ENCODE data around the gene EFCAB13. TPM values are rescaled to one million over a fixed set of nuclear protein-coding genes. Genes with fewer than 3 reads are reported as not detected.

Gene EFCAB13
- total RNA-seq, 1 experiment from 2014 or later, result 2.7 TPM

GRCh38 chr17:47404875-47405274, 81.1 kb downstream of the EFCAB13 start:
- H3K9ac ChIP-seq (ENCODE audit: low read length), result no peak overlapping the region
- no peak overlapping the region for H3K27ac ChIP-seq (ENCODE audit: low read length)
- intact Hi-C loops (cut with micrococcal nuclease), result no loop called here
- CTCF ChIA-PET, result no interaction called here
- POLR2A ChIA-PET (ENCODE audit: unreplicated experiment), result no interaction called here
- TF ChIP-seq EZH2phosphoT487 (IDR thresholded peaks at IDR 0.05; ENCODE audit: borderline replicate concordance, low read length) (no peak), EZH2 (IDR thresholded peaks at IDR 0.05; ENCODE audit: low read length, unreplicated experiment) (no peak)
- TF ChIP-seq, protein P1, sequence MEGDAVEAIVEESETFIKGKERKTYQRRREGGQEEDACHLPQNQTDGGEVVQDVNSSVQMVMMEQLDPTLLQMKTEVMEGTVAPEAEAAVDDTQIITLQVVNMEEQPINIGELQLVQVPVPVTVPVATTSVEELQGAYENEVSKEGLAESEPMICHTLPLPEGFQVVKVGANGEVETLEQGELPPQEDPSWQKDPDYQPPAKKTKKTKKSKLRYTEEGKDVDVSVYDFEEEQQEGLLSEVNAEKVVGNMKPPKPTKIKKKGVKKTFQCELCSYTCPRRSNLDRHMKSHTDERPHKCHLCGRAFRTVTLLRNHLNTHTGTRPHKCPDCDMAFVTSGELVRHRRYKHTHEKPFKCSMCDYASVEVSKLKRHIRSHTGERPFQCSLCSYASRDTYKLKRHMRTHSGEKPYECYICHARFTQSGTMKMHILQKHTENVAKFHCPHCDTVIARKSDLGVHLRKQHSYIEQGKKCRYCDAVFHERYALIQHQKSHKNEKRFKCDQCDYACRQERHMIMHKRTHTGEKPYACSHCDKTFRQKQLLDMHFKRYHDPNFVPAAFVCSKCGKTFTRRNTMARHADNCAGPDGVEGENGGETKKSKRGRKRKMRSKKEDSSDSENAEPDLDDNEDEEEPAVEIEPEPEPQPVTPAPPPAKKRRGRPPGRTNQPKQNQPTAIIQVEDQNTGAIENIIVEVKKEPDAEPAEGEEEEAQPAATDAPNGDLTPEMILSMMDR (conservative IDR thresholded peaks at IDR 0.05; ENCODE audit: low read depth, low read length), result no peak
- H3K79me2 ChIP-seq (ENCODE audit: low read length), result no peaks in the 10 kb centered on the region
- no peaks in the 10 kb centered on the region for H3K4me1 ChIP-seq (ENCODE audit: insufficient read depth, low read length)
- H4K20me1 ChIP-seq (ENCODE audit: low read length), result no peaks in the 10 kb centered on the region
- H3K4me2 ChIP-seq (ENCODE audit: low read length), result no peak overlapping the region
- H3K27me3 ChIP-seq (ENCODE audit: low read length), result no peaks in the 10 kb centered on the region
- BruUV-seq (replicated peaks), result no TSS peak
- ATAC-seq (no peak), DNase-seq (no peak)
- no peaks in the 10 kb centered on the region for H3K9me3 ChIP-seq (ENCODE audit: low read length)
- H3K4me3 ChIP-seq (ENCODE audit: low read length), result no peak overlapping the region
- no peak overlapping the region for H2AFZ ChIP-seq (ENCODE audit: low read length)
- H3K9me2 ChIP-seq (replicated peaks; ENCODE audit: low read length), result no peaks in the 10 kb centered on the region
- H3F3A ChIP-seq (ENCODE audit: low read length, unreplicated experiment), result no peaks in the 10 kb centered on the region
- H3K36me3 ChIP-seq (ENCODE audit: low read depth, low read length), result no peaks in the 10 kb centered on the region

DNA sequence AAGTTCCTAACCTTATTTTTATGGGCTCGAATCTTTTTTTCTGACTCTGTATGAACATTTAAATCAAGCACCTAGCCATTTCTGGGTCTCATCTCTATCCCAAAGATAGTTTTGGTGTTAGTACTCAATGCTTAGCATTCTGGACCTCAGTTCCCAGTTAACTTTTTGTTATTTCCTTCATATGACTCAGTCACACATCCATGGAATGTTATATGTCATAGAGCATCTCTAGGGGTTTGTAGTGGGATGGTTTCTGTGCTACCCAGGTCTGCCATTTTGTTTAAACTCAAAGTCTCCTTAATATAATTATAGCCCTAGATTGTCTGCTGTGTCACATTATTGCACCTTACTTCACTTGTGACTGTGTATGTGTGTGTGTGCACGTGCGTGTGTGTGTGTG, 90.1 kb downstream of the EFCAB13 start:
- TF ChIP-seq, protein P1 (conservative IDR thresholded peaks at IDR 0.05; ENCODE audit: low read depth, low read length), result no peak
- no peak for TF ChIP-seq EZH2 (IDR thresholded peaks at IDR 0.05; ENCODE audit: low read length, unreplicated experiment)
- ChIA-PET POLR2A (ENCODE audit: unreplicated experiment) (no interaction called here), CTCF (no interaction called here)
- Histone ChIP-seq H2AFZ (ENCODE audit: low read length) (no peak overlapping the region), H4K20me1 (ENCODE audit: low read length) (no peaks in the 10 kb centered on the region), H3K36me3 (ENCODE audit: low read depth, low read length) (no peaks in the 10 kb centered on the region), H3K9me3 (ENCODE audit: low read length) (no peaks in the 10 kb centered on the region), H3K9ac (ENCODE audit: low read length) (no peak overlapping the region), H3F3A (ENCODE audit: low read length, unreplicated experiment) (no peaks in the 10 kb centered on the region), H3K9me2 (replicated peaks; ENCODE audit: low read length) (no peaks in the 10 kb centered on the region), H3K27ac (ENCODE audit: low read length) (no peak overlapping the region), H3K27me3 (ENCODE audit: low read length) (no peaks in the 10 kb centered on the region), H3K79me2 (ENCODE audit: low read length) (no peaks in the 10 kb centered on the region), H3K4me2 (ENCODE audit: low read length) (no peak overlapping the region), H3K4me1 (ENCODE audit: insufficient read depth, low read length) (no peaks in the 10 kb centered on the region), H3K4me3 (ENCODE audit: low read length) (no peak overlapping the region)
- intact Hi-C loops (cut with micrococcal nuclease), result no loop called here
- DNase-seq, result no peak
- ATAC-seq, result no peak
- BruUV-seq (replicated peaks), result no TSS peak

- TF ChIP-seq, protein P1 (conservative IDR thresholded peaks at IDR 0.05; ENCODE audit: low read depth, low read length), result no peak
- no peak for TF ChIP-seq EZH2phosphoT487 (IDR thresholded peaks at IDR 0.05; ENCODE audit: borderline replicate concordance, low read length)
- no peaks in the 10 kb centered on the region for H3K36me3 ChIP-seq (ENCODE audit: low read depth, low read length)
- H3K4me1 ChIP-seq (ENCODE audit: insufficient read depth, low read length), result no peaks in the 10 kb centered on the region
- H3K79me2 ChIP-seq (ENCODE audit: low read length), result no peaks in the 10 kb centered on the region
- DNase-seq, result no peak
- intact Hi-C loops (cut with micrococcal nuclease), result no loop called here
- ChIA-PET CTCF (no interaction called here), POLR2A (ENCODE audit: unreplicated experiment) (no interaction called here)
- no peak overlapping the region for H3K9ac ChIP-seq (ENCODE audit: low read length)
- H2AFZ ChIP-seq (ENCODE audit: low read length), result no peak overlapping the region
- no TSS peak for BruUV-seq (replicated peaks)
- H3K4me3 ChIP-seq (ENCODE audit: low read length), result no peak overlapping the region
- H3K4me2 ChIP-seq (ENCODE audit: low read length), result no peak overlapping the region
- no peaks in the 10 kb centered on the region for H3K9me2 ChIP-seq (replicated peaks; ENCODE audit: low read length)
- H3K27me3 ChIP-seq (ENCODE audit: low read length), result no peaks in the 10 kb centered on the region
- no peak for ATAC-seq
- H3K27ac ChIP-seq (ENCODE audit: low read length), result no peak overlapping the region
- no peaks in the 10 kb centered on the region for H3F3A ChIP-seq (ENCODE audit: low read length, unreplicated experiment)
- H4K20me1 ChIP-seq (ENCODE audit: low read length), result no peaks in the 10 kb centered on the region
- H3K9me3 ChIP-seq (ENCODE audit: low read length), result no peaks in the 10 kb centered on the region
These were observed 90.9 kb downstream of the EFCAB13 start for GRCh38 chr17:47414612-47415011.
